ENCODE measurements around the gene TRIM15.
"Not testable (repeated sequence)": the region's sequence is repeated elsewhere in the genome, so short reads cannot be mapped to it uniquely, and the experiment has no call there.

The TRIM15 gene
- total RNA-seq, result 0 to 0.04 reads per million in 2 experiments

DNA sequence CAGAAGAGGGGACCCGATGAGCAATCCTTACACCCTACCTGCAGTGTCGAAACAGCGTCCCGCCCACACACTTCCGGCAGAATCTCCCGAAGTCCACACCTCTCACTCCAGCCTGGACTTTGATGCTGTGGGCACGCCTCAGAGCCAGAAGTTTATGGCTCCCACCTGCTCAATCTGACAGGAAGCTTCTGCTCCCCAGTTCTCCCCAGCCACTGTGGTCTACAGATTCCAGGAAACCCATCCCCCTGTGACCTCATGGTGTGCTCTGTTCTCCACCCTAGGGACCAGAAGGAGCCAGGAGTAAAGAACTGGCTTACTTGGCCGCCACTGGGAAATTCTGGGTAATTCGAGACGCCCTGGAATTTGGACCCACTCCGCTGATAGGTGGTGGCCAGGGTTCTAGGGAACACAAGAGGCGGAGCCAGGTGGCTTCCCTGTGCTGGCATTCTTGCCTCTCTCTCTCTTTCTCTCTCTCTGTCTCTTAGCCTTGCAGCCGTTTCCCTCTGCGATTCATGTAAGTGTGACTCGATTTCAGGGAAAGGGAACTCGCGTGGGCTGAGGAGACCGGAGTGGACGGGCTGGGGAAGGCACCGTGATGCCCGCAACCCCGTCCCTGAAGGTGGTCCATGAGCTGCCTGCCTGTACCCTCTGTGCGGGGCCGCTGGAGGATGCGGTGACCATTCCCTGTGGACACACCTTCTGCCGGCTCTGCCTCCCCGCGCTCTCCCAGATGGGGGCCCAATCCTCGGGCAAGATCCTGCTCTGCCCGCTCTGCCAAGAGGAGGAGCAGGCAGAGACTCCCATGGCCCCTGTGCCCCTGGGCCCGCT, at the start of gene TRIM15:
Gene TRIM15 (plus strand): TSS at position 457 of the 828 bp plus-strand sequence. CDS start 139 bp downstream, at position 596.
- DNase-seq (ENCODE audit: low read depth), result no peak

DNA sequence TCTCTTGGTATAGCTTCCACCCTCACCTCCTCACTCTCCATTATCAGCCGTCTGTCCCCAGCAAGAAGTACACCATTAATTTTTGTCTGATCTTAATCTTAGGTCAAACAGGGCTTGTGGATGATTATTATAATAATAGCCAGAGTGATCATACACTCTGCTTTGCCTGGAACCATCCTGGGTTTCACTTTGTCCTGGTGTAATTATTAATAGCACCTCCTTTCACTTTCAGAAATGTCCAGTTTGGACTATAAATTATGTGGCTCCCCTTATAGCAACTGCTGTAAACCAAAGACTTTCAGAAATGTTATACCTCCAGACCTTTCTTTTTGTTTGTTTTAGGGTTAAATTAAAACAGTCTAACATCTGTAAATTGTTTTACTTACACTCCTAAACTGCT, 49.5 kb upstream of the TRIM15 start:
- no peak for DNase-seq (ENCODE audit: low read depth)

DNA sequence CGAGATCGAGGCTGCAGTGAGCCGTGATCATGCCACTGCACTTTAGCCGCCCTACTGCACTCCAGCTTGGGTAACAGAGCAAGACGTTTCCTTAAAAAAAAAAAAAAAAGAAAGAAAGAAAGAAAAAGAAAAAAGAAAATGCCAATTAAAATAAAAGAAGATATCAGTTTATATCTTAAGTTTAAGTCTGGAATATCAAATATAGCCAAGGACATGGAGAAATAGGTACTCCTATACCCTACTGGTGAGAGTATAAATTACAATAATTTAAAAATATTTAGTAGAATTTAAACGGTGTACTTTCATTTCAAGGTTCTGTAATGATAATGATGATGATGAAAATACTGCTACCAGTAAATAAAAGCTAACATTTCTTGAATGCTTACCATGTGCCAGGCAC, 46.6 kb upstream of the TRIM15 start:
- no peak for DNase-seq (ENCODE audit: low read depth)

DNA sequence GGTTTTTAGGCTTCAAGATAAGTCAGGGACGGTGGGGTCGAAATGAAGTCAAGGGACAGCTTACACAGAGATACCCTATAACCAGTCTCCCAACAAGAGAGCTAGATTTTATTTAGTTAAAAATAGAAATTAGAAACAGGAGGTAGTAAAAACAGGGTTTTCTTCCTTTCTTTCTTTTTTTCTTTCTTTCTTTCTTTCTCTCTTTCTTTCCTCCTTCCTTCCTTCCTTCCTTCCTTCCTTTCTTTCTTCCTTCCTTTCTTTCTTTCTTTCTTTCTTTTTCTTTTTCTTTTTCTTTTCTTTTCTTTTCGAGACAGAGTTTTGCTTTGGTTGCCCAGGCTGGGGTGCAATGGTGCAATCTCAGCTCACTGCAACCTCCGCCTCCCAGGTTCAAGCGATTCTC, 44.7 kb upstream of the TRIM15 start:
- not testable (repeated sequence) for DNase-seq (ENCODE audit: low read depth)

DNA sequence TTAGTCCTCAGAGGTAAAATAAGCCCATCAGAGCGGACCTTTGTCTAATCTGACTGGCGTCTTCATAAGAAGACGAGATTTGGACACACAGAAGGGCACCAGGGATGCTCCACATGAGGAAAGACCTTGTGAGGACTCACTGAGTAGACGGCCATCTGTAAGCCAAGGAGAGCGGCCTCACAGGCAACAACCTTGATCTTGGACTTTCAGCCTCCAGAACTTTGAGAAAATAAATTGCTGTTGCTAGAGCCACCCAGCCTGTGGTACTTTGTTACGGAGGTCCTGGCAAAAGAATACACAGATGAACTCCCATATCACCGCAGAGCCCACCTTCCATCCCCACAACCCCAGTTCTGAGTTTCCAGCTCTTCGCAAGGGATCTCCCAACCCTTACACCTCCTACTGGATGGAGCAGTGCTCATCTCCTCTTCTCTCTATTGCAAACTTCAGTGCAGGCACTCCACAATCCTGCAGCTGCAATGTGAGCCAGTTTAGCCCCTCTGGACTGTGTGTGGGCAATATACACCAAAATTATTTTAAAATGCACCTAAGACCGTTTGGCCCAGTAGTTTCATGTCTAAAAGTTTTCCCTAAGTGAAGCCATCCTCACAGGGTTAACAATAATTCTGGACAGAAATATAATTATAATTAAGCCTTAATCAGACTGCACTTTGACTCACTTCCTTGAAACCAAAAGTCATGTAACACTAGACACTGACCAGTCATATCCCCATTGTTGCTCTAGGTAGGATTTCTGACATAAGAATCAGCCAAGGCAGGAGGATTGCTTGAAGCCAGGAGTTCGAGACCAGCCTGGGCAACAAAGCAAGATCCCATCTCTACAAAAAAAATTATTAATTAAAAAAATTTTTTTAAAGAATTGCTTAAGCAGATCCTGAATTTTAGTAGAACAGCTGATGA, 41.6 kb upstream of the TRIM15 start:
- DNase-seq (ENCODE audit: low read depth), result no peak

DNA sequence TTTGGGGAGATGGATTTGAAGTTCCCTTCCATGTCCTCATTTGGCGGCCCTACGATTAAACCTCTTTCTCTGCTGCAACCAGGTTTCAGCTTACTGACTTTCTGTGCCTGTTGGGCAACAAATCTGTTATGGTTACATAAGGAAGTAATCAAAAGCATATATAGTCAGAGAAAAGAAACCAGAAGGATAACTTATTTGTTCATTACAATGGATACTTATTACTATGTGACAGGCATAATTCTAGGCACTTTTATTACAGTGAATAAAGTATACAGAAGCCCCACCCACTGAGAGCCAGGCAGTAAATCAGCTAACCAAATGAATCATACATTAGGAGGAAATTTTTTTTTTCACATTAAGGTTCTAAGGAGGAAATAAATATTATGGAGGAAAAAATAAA, 40.8 kb upstream of the TRIM15 start:
- DNase-seq (ENCODE audit: low read depth), result no peak

DNA sequence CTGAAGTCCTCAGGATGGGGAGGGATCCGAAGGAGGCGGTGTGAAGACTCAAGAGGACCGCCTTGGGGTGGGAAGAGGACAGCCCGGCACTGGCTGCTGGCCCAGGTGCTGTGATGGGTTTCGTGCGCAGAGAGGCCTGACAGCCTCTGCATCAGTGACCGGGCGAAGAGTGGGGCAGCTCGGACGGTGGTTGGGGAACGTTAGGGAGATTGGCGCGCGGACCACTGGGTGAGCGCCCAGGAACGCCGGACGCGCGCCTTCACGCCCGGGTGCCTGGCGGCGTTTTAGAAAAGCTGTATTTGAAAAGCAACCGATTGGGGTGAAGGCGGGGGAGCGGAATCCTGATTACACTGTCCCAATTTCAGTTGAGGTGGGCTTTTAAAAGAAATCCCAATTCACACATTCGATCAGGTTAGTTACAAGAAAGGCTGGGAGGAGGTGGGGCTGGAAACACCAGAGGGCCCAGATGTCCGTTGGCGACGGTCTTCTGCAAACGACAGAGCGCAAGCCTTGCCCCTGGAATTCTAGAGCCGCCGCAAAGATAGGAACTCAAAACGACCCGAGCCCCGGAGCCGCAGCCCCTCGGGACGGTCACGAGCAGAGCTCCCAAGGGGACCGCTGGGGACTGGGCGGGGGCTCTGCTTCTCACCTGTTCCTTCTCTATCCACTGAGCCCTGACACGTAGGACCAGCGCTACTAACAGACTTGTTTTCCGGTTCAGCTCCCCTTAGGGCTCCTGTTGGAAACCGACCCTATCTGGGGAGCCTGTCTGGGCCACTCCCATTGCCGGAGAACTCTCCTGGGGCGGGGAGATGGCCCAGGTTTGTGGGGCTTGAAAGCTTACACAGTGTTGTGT, 35.9 kb upstream of the TRIM15 start:
- no peak for DNase-seq (ENCODE audit: low read depth)

DNA sequence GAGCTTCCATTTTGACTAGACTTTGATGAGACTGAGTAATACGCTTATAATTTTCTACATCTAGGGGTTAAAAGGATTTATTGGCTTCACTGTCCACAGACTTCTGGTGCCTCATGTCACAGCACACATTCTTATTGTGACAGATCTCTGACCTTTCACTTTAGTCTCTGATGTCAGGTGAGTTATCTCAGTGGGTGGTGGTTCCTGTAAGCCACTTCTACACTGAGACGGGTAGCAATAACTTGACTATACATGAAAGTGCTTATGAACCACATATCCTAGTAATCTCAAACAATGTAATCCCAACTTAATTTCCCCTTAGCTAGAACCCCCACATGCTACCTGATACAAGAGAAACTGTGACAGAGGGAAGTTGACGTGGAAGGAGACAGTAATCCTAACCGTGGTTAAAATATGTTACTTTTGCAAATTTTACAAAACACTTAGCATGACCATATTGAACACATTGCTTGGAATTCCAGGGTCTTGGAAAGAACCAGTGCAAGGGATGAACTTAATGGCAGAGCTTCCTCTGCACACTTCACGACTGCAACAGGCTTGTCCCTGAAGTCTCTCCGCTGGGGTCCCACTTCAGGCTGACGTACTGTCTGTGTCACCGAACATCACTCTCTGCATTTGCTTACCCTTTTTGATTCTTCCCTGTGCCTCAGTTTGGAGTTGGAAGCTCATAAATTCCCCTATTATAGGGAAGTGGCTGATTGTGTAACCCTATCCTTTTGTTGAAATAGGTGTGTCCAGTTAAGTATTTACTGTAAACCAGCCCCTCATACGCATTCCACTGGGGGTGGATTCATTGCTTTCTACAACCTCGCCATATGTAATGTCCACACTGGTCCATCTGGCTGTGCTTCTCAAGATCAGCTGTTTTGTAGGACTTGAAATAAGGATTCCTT, 33.8 kb upstream of the TRIM15 start:
- no peak for DNase-seq (ENCODE audit: low read depth)

DNA sequence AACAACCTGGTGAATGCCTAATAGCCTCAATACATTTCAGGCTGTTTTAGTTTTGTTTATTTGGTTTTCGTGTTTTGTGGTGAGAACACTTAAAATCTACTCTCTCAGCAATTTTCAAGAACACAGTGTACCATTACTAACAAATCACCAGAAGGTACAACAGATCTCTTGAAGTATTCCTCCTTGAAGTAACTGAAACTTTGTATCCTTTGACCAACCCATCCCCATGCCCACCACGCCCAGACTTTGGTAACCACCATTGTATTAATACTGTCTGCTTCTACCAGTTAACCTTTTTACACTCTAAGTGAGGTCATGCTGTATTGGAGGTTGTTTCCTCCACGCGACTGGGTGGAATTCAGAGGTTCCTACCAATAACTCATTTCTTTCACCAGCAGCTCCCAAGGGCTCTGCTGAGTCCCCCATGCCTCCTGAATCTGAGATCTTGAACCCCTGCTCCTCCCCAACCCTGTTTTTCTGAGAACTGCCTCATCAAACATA, 33.1 kb upstream of the TRIM15 start:
- no peak for DNase-seq (ENCODE audit: low read depth)

DNA sequence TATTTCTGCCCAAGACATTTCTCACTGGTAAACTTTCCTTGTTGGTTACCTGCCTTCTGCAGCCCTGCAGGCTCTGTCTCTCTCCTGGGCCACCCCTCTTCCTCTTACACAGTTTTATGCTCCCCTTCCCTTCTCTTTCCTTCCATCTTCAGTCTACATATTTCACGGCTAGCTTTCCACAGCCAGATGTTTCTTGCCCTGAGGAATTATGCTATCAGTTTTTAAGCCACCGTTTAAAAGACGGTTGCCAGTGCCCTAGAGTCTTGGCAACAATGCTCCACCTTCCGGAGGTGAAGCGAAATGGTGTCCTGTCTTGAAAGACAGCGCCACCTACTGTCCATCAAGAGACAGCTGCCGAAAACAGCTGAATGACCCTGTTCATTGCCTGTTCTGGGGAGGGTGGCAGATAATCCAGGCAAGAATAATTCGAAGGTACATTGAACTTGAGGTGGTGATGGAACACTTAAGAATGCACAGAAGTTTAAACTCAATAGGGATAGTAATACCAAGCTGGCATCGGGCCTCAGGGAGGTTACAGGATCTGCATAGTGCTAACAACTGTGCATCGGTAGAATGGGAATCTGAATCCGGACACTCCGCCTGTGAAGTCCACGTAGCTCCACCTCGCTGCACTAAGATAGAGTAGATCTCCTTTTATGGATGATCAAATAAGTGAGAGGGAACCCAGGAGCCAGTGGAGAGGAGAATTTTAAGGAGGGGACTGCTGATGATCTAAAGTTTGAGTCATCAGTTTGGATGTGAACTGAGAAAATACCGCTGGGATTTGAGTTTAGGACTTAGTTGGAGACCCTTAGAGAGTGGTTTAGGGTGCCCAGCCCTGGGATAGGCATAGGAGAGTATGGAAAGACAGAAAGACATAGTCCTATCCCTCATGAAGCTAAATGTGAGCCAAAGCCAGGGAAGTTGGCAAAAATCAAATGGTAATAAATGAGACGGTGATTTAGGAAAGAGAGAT, 32.2 kb upstream of the TRIM15 start:
- peak; percentile 58 for DNase-seq (ENCODE audit: low read depth)

DNA sequence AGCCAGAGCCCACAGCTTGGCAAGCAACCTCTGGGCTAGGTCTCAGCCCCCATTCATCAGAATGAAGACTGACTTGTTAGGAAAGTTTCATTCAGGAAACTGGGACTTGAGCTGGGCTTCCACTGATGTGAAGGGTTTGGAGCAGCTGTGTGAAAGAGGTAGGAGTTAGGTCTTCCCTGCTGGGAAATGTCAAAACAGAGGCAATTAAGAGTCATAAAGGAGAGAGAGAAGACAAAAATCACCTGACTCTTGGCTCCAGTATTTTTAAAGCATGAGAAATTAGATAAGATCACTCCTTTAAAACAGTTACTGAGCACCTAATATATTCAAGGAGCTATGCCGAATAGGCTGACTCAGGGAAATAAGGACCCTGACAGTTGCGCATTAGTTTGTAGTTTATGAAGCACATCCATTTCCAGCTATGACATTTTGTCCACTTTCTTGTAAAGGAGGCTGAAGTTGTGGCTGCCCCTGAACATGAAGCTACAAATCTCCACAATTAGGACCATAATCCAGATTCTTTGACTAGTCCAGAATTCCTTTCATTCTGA, 31.3 kb upstream of the TRIM15 start:
- DNase-seq (ENCODE audit: low read depth), result no peak

DNA sequence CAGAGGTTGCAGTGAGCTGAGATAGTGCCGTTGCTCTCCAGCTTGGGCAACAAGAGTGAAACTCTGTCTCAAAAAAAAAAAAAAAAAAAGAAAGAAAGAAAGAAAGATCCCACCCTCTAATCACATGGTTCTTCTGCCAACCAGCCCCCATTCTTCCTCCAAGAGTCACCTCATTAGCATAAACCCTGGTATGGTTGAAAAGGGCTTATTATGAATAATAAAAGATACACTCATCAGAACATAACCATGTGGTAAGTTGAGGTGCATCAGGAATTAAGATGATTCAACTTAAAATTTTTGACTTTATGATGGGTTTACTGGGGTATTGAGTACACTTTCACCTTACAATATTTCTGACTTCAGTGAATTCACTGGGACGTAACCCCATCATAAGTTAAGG, 28.2 kb upstream of the TRIM15 start:
- DNase-seq (ENCODE audit: low read depth), result no peak

DNA sequence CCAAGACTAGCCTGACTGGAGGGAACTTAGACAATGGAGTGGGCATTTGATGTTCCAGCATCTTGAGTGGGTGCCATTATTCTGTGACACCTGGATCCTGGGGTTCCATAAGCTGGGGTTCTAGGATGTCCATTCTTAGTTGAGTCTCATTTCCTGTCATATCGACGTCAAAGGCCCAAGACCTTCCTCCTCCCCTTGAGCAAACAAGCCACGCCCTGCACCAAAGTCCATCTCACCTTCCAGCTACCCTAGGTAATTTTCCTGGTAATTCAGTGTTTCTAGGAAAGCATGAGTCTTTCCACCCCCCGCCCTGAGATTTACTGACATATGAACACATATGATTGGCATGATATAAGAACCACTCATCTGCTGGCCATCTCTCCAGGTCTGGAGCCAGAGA, 27.6 kb upstream of the TRIM15 start, which contains the start of gene TRIM40:
Gene TRIM40 (plus strand): TSS at position 384 of the 400 bp plus-strand sequence. CDS start 897 bp downstream, outside the sequence.
- DNase-seq (ENCODE audit: low read depth), result no peak

DNA sequence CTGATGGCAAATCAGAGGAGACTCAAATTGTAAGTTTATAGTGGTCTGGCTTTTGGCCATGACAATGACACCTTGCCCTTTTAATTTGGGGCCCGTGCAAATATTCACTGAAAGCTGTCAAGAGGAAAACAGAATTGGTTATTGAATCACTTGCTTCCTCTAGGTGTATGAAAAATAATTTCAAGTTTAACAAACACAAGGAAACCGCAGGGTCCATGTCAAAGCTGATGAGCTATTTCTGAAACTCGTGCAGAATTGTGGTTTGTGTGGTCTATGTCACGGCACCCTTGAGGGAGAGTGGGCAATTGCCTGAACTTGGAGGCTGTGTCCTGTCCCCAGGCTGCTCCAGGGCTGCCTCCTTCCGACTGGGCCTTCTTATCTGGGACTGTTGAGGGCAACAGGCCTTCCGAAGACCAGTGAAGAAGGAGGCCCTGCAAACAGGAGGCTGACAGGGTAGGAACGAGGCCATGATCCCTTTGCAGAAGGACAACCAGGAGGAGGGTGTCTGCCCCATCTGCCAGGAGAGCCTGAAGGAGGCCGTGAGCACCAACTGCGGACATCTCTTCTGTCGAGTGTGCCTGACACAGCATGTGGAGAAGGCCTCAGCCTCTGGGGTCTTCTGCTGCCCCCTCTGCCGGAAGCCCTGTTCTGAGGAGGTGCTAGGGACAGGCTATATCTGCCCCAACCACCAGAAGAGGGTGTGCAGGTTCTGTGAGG, 26.6 kb upstream of the TRIM15 start:
- DNase-seq (ENCODE audit: low read depth), result no peak

DNA sequence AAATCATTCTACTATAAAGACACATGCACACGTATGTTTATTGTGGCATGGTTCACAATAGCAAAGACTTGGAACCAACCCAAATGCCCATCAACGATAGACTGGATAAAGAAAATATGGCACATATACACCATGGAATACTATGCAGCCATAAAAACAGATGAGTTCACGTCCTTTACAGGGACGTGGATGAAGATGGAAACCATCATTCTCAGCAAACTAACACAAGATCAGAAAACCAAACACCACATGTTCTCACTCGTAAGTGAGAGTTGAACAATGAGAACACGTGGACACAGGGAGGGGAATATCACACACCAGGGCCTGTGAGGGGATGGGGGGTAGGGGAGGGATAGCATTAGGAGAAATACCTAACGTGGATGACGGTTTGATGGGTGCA, 23.1 kb upstream of the TRIM15 start:
- DNase-seq (ENCODE audit: low read depth), result not testable (repeated sequence)

DNA sequence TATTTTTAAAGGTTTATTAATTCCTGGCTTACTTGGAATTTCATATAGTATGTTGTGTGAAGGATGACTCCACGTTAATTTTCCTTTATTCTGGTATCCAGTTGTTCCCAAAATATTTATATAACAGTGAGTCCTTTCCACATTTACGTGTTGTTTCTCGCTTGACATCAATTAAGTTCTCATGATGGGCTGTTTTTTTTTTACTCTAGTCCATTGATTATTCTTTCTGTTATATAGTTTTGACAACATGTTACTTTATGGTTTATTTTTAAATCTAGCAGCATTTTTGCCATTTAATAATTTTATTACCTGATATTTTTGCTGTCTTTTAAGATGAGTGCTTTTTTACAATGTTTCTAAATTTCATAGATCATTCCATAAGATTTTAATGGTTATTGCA, 20.7 kb upstream of the TRIM15 start:
- no peak for DNase-seq (ENCODE audit: low read depth)

DNA sequence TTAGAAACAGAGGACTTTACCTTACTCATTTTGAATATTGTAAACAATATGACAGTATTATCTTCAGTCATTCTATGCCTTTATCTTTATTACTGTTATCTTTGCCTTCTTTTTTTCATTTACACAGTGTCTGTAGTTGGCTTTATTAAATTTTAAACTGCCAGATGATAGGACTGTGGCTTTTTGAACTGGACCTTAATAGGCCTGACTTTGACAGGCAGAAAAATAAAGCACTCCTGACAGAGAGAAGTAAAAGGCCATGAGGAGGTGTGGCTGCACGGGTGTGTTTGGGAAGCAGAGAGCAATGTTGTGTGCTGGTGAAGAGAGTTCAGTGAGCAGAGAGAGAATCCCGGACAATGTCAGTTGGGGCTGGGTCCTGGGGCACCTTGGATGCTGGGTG, 19.6 kb upstream of the TRIM15 start:
- DNase-seq (ENCODE audit: low read depth), result no peak

DNA sequence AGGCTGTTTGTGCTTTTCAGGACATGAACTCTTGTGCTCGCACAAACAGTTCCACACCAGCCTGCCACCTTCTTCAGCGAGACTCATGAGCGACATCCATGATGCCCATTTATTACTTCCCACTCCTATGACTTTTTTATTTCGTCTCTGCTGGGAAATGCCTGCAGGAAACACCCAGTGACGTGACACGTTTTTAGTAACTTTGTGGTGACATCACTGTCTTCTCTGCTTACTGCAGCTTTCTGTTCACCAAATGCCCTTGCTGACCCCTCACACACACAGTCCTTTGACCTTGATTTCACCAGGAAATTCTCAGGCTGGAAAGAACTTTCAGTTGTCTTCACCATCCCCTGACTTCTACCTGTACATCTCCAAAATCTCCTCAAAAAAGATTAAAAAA, 18.5 kb upstream of the TRIM15 start:
- DNase-seq (ENCODE audit: low read depth), result no peak
